H9 (cell line): ENCODE measurements around the gene PTCH1. TPM values are rescaled to one million over a fixed set of nuclear protein-coding genes. Genes with fewer than 3 reads are reported as not detected.
A peak's percentile ranks its signal among the peaks of the same experiment; 100 is the strongest.

Experiments
- DNase-seq: peaks from one replicate; pipeline ENCODE4 v3.0.0-alpha.2; 2017
- H2AFZ ChIP-seq: one replicate; pipeline ENCODE4 v1.6.1; 2013; ENCODE audit warnings: mild to moderate bottlenecking, low read length, control low read depth, moderate library complexity
- H2AK5ac ChIP-seq: 2 replicates; pipeline ENCODE4 v1.6.1; 2013; ENCODE audit warnings: low read length, control low read depth, mixed read lengths; ENCODE audit not compliant: insufficient read length
- H2BK120ac ChIP-seq: one replicate; pipeline ENCODE4 v1.6.1; 2013; ENCODE audit warnings: low read depth, mild to moderate bottlenecking, low read length, control low read depth, inconsistent platforms; ENCODE audit not compliant: poor library complexity, severe bottlenecking
- H2BK12ac ChIP-seq: 2 replicates; pipeline ENCODE4 v1.6.1; 2013; ENCODE audit warnings: low read length, control low read depth, mixed read lengths, low read depth; ENCODE audit not compliant: insufficient read length
- H2BK15ac ChIP-seq: 2 replicates; pipeline ENCODE4 v1.6.1; 2013; ENCODE audit warnings: low read depth, low read length, control low read depth
- H2BK20ac ChIP-seq: one replicate; pipeline ENCODE4 v1.6.1; 2013; ENCODE audit warnings: low read depth, mild to moderate bottlenecking, low read length, control low read depth, inconsistent platforms; ENCODE audit not compliant: poor library complexity, severe bottlenecking
- H2BK5ac ChIP-seq: 2 replicates; pipeline ENCODE4 v1.6.1; 2013; ENCODE audit warnings: low read length, control low read depth, mixed read lengths; ENCODE audit not compliant: insufficient read length
- H3K14ac ChIP-seq: 2 replicates; pipeline ENCODE4 v1.6.1; 2013; ENCODE audit warnings: low read length, control low read depth; ENCODE audit not compliant: insufficient read depth
- H3K18ac ChIP-seq: 2 replicates; pipeline ENCODE4 v1.6.1; 2013; ENCODE audit warnings: low read depth, mild to moderate bottlenecking, mixed read lengths, low read length, control low read depth; ENCODE audit not compliant: insufficient read length
- H3K23ac ChIP-seq: 2 replicates; pipeline ENCODE4 v1.6.1; 2013; ENCODE audit warnings: low read length, control low read depth, mixed read lengths, low read depth; ENCODE audit not compliant: insufficient read length
- H3K23me2 ChIP-seq: 2 replicates; pipeline ENCODE4 v1.6.1; 2013; ENCODE audit warnings: low read depth, mild to moderate bottlenecking, mixed read lengths, low read length, control low read depth; ENCODE audit not compliant: insufficient read length, poor library complexity, severe bottlenecking
- H3K27ac ChIP-seq: 2 replicates; pipeline ENCODE4 v1.5.1; 2013; ENCODE audit warnings: low read length, control low read depth, mixed read lengths, low read depth; ENCODE audit not compliant: insufficient read length
- H3K27me3 ChIP-seq: 2 replicates; pipeline ENCODE4 v1.6.1; 2013; ENCODE audit warnings: low read length, control low read depth, inconsistent platforms; ENCODE audit not compliant: insufficient read depth
- H3K4ac ChIP-seq: 2 replicates; pipeline ENCODE4 v1.6.1; 2013; ENCODE audit warnings: low read depth, mild to moderate bottlenecking, control low read depth, inconsistent platforms, low read length, moderate library complexity
- H3K4me1 ChIP-seq: 2 replicates; pipeline ENCODE4 v1.6.1; 2013; ENCODE audit warnings: low read length, control low read depth, inconsistent platforms; ENCODE audit not compliant: insufficient read depth
- H3K4me2 ChIP-seq: 2 replicates; pipeline ENCODE4 v1.6.1; 2013; ENCODE audit warnings: low read length, control low read depth, mixed read lengths; ENCODE audit not compliant: insufficient read length, insufficient read depth
- H3K56ac ChIP-seq: 2 replicates; pipeline ENCODE4 v1.6.1; 2013; ENCODE audit warnings: low read depth, mild to moderate bottlenecking, mixed read lengths, low read length, control low read depth; ENCODE audit not compliant: insufficient read length
- H3K79me1 ChIP-seq: 2 replicates; pipeline ENCODE4 v1.6.1; 2013; ENCODE audit warnings: low read depth, mild to moderate bottlenecking, moderate library complexity, low read length, control low read depth, inconsistent platforms; ENCODE audit not compliant: insufficient read depth, poor library complexity, severe bottlenecking
- H3K79me2 ChIP-seq: 2 replicates; pipeline ENCODE4 v1.6.1; 2013; ENCODE audit warnings: low read length, control low read depth, inconsistent platforms; ENCODE audit not compliant: insufficient read depth
- H3K9ac ChIP-seq: 2 replicates; pipeline ENCODE4 v1.6.1; 2013; ENCODE audit warnings: low read length, control low read depth, mixed read lengths; ENCODE audit not compliant: insufficient read length; ENCODE audit errors: extremely low read depth
- H3K9me3 ChIP-seq: one replicate; pipeline ENCODE4 v1.6.1; 2013; ENCODE audit warnings: low read depth, low read length, inconsistent platforms; ENCODE audit not compliant: control insufficient read depth
- H3T11ph ChIP-seq: one replicate; pipeline ENCODE4 v1.6.1; 2013; ENCODE audit warnings: mild to moderate bottlenecking, low read length, control low read depth, inconsistent platforms
- H4K20me1 ChIP-seq: one replicate; pipeline ENCODE4 v1.6.1; 2013; ENCODE audit not compliant: control insufficient read depth, insufficient read length, insufficient read depth
- H4K5ac ChIP-seq: 2 replicates; pipeline ENCODE4 v1.6.1; 2013; ENCODE audit warnings: low read depth, mild to moderate bottlenecking, mixed read lengths, low read length, control low read depth; ENCODE audit not compliant: insufficient read length
- H4K8ac ChIP-seq: replicated peaks from 2 replicates; pipeline ENCODE4 v1.6.1; 2013; ENCODE audit warnings: low read length, control low read depth, mixed read lengths, low read depth; ENCODE audit not compliant: insufficient read length
- H4K91ac ChIP-seq: 2 replicates; pipeline ENCODE4 v1.6.1; 2013; ENCODE audit warnings: low read depth, mild to moderate bottlenecking, moderate library complexity, mixed read lengths, low read length, control low read depth; ENCODE audit not compliant: insufficient read length
- H3K27ac Mint-ChIP-seq, 3 experiments: 2 replicates in 2 of 3; 3 replicates in 1 of 3; pipeline ENCODE4 v1.8.0; 2020 to 2021; ENCODE audit warnings: mixed read lengths in 3 of 3, mild to moderate bottlenecking in 1 of 3, moderate library complexity in 1 of 3
- H3K27me3 Mint-ChIP-seq: 2 replicates; pipeline ENCODE4 v1.8.0; 2021; ENCODE audit warnings: low read depth, mild to moderate bottlenecking, moderate library complexity, mixed read lengths
- H3K36me3 Mint-ChIP-seq, 3 experiments: 2 replicates in 2 of 3; 3 replicates in 1 of 3; pipeline ENCODE4 v1.8.0; 2020 to 2021; ENCODE audit warnings: low read depth in 3 of 3, mixed read lengths in 3 of 3; ENCODE audit not compliant: insufficient read depth in 1 of 3
- H3K4me1 Mint-ChIP-seq, 2 experiments: 2 replicates each; pipeline ENCODE4 v1.8.0; 2020; ENCODE audit warnings: mixed read lengths in 2 of 2
- H3K4me3 Mint-ChIP-seq, 2 experiments: 2 replicates in 1 of 2; 3 replicates in 1 of 2; pipeline ENCODE4 v1.8.0; 2020 to 2021; ENCODE audit warnings: mild to moderate bottlenecking in 2 of 2, mixed read lengths in 2 of 2, moderate library complexity in 1 of 2
- H3K9me3 Mint-ChIP-seq, 2 experiments: 2 replicates in 1 of 2; 3 replicates in 1 of 2; pipeline ENCODE4 v1.8.0; 2020; ENCODE audit warnings: mild to moderate bottlenecking in 2 of 2, mixed read lengths in 2 of 2, moderate library complexity in 1 of 2
- WGBS: extraction: QIAGEN DNeasy Blood & Tissue Kit; methylation state at CpG from one replicate; pipeline ENCODE4 v1.1.7; 2013; ENCODE audit warnings: missing lambda C conversion rate, low lambda C conversion rate, mixed read lengths; ENCODE audit not compliant: insufficient read length; ENCODE audit errors: extremely low coverage; 5-methylcytosine and 5-hydroxymethylcytosine counted together
- total RNA-seq: library from RNA; stranded (reverse); gene quantifications from 2 replicates; pipeline ENCODE4 v1.2.1, GENCODE V29; 2021
- TF ChIP-seq, protein P1 (sequence below): fragments of 200-600 bp; sonication (generic); conservative IDR thresholded peaks from 3 replicates; pipeline ENCODE4 v1.8.0; 2021; ENCODE audit warnings: antibody characterized with exemption, mild to moderate bottlenecking

PTCH1 gene
- total RNA-seq, 1 experiment from 2014 or later, result 9.1 TPM

DNA sequence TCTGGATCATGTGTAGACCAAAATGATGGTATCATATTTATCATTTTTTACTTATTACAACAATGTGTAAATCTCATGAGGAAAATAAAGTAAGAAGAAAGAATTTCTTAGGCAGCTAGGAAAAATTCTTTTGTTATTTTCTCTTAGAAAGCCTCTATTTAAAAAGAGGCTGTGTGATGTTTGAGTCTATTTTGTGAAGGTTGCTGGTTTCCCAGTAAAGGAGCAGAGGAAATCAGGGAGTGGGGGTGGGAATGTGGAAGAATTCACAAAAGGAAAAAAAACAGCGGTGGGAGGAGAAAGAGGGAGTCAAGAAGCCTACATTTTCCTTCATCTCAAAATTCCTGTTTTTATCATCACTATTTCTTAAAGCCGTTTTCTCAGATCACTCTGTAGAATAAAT is 20.1 kb downstream of the PTCH1 start:
- WGBS, result no CpG with 5 or more reads among the region's 2 CpGs
- no peak overlapping the region for H3K4me2 ChIP-seq

More for the DNA sequence above, 20.1 kb downstream of the PTCH1 start:
- no peak overlapping the region for H2AK5ac ChIP-seq
- H3K56ac ChIP-seq, result no peak overlapping the region
- H2AFZ ChIP-seq, result no peak overlapping the region
- peaks cover 21% of the 10 kb centered on the region for H3K4me1 ChIP-seq
- no peak overlapping the region for H2BK12ac ChIP-seq
- no peaks in the 10 kb centered on the region for H3K9me3 Mint-ChIP-seq
- no peak overlapping the region for H3K14ac ChIP-seq
- no peak overlapping the region for H4K8ac ChIP-seq
- no peak overlapping the region; a peak in 1 of 7 replicates for H3K27ac Mint-ChIP-seq
- H3T11ph ChIP-seq, result no peak overlapping the region
- no peak overlapping the region for H2BK15ac ChIP-seq
- H2BK5ac ChIP-seq, result no peak overlapping the region
- no peak overlapping the region for H3K27ac ChIP-seq
- DNase-seq, result no peak
- no peak overlapping the region for H2BK120ac ChIP-seq
- H3K23ac ChIP-seq, result no peak overlapping the region
- H3K79me2 ChIP-seq, result no peaks in the 10 kb centered on the region; the same call in 1 of the 2 replicates
- H2BK20ac ChIP-seq, result no peak overlapping the region
- peaks cover 55 to 59% of the 10 kb centered on the region in 2 experiments for H3K4me1 Mint-ChIP-seq
- H3K79me1 ChIP-seq, result no peaks in the 10 kb centered on the region
- H4K91ac ChIP-seq, result no peak overlapping the region
- H3K23me2 ChIP-seq, result no peaks in the 10 kb centered on the region
- no peak overlapping the region for H3K4ac ChIP-seq
- H3K9me3 ChIP-seq, result no peaks in the 10 kb centered on the region
- H4K20me1 ChIP-seq, result no peaks in the 10 kb centered on the region
- peaks cover 6% of the 10 kb centered on the region for H3K27me3 Mint-ChIP-seq
- no peak overlapping the region for H3K9ac ChIP-seq
- no peaks in the 10 kb centered on the region for H3K27me3 ChIP-seq
- peaks cover 0 to 4% (median 0%) of the 10 kb centered on the region in 3 experiments; a peak in 2 of 7 replicates for H3K36me3 Mint-ChIP-seq
- H4K5ac ChIP-seq, result no peak overlapping the region
- no peak overlapping the region for H3K18ac ChIP-seq
- peak overlapping the region in 1 of 2 experiments; percentile 18; a peak in 1 of 5 replicates for H3K4me3 Mint-ChIP-seq
- TF ChIP-seq, protein P1, sequence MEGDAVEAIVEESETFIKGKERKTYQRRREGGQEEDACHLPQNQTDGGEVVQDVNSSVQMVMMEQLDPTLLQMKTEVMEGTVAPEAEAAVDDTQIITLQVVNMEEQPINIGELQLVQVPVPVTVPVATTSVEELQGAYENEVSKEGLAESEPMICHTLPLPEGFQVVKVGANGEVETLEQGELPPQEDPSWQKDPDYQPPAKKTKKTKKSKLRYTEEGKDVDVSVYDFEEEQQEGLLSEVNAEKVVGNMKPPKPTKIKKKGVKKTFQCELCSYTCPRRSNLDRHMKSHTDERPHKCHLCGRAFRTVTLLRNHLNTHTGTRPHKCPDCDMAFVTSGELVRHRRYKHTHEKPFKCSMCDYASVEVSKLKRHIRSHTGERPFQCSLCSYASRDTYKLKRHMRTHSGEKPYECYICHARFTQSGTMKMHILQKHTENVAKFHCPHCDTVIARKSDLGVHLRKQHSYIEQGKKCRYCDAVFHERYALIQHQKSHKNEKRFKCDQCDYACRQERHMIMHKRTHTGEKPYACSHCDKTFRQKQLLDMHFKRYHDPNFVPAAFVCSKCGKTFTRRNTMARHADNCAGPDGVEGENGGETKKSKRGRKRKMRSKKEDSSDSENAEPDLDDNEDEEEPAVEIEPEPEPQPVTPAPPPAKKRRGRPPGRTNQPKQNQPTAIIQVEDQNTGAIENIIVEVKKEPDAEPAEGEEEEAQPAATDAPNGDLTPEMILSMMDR, result no peak
